GM12891 (cell line): ENCODE results near the gene TTC28.

ENCODE experiments used
- POLR2A ChIP-seq: IDR thresholded peaks from 2 replicates; pipeline ENCODE4 v1.6.1; 2011; ENCODE audit warnings: low read depth, low read length, control low read depth
- POLR2AphosphoS5 ChIP-seq: IDR thresholded peaks from 2 replicates; pipeline ENCODE4 v1.6.1; 2011; ENCODE audit warnings: low read depth, low read length, control low read depth
- TAF1 ChIP-seq: IDR thresholded peaks from 2 replicates; pipeline ENCODE4 v1.6.1; 2011; ENCODE audit warnings: low read depth, low read length, control low read depth

- TF ChIP-seq POLR2AphosphoS5 (no peak), TAF1 (no peak), POLR2A (no peak)
These were observed 217.6 kb downstream of the TTC28 start for GRCh38 chr22:28462041-28462440.
